Neuronal stem cell (in vitro differentiated cells): ENCODE data around the gene NUP93.
A peak's percentile ranks its signal among the peaks of the same experiment; 100 is the strongest.

Source experiments
- DNase-seq: peaks from one replicate; pipeline ENCODE4 v3.0.0-alpha.2; 2013; ENCODE audit warnings: low spot score
- H2AFZ ChIP-seq: one replicate; pipeline ENCODE4 v1.6.1; 2013; ENCODE audit warnings: mild to moderate bottlenecking, low read length, inconsistent platforms
- H2AK5ac ChIP-seq: 2 replicates; pipeline ENCODE4 v1.6.1; 2013; ENCODE audit warnings: low read depth, mild to moderate bottlenecking, inconsistent platforms, low read length, moderate library complexity, mixed read lengths
- H2BK120ac ChIP-seq: 2 replicates; pipeline ENCODE4 v1.6.1; 2013; ENCODE audit warnings: low read depth, mild to moderate bottlenecking, inconsistent platforms, low read length, moderate library complexity, mixed read lengths
- H2BK12ac ChIP-seq: one replicate; pipeline ENCODE4 v1.6.1; 2013; ENCODE audit warnings: low read length, inconsistent platforms
- H2BK15ac ChIP-seq: 2 replicates; pipeline ENCODE4 v1.6.1; 2013; ENCODE audit warnings: mild to moderate bottlenecking, low read length, inconsistent platforms, mixed read lengths
- H2BK5ac ChIP-seq: one replicate; pipeline ENCODE4 v1.6.1; 2013; ENCODE audit warnings: inconsistent platforms, mild to moderate bottlenecking, low read length, moderate library complexity
- H3K14ac ChIP-seq: one replicate; pipeline ENCODE4 v1.6.1; 2013; ENCODE audit warnings: low read length, inconsistent platforms
- H3K18ac ChIP-seq: 2 replicates; pipeline ENCODE4 v1.6.1; 2013; ENCODE audit warnings: low read length, inconsistent platforms
- H3K23ac ChIP-seq: 2 replicates; pipeline ENCODE4 v1.6.1; 2013; ENCODE audit warnings: low read depth, mild to moderate bottlenecking, mixed read lengths, low read length, inconsistent platforms; ENCODE audit not compliant: poor library complexity
- H3K27ac ChIP-seq: replicated peaks from 3 replicates; pipeline ENCODE4 v1.5.1; 2013; ENCODE audit warnings: low read length, inconsistent platforms
- H3K27me3 ChIP-seq, 3 experiments: 2 replicates each; pipeline ENCODE4 v1.6.1; 2013; ENCODE audit warnings: low read length in 3 of 3, mild to moderate bottlenecking in 2 of 3, inconsistent platforms in 1 of 3, low read depth in 1 of 3, mixed read lengths in 1 of 3, moderate library complexity in 1 of 3; ENCODE audit not compliant: control insufficient read depth in 3 of 3, insufficient read depth in 3 of 3
- H3K36me3 ChIP-seq, 2 donors: replicated peaks in 1 of 2; 2 replicates each; pipeline ENCODE4 v1.6.1; 2013; ENCODE audit warnings: low read length in 2 of 2; ENCODE audit not compliant: control insufficient read depth in 2 of 2, insufficient read depth in 2 of 2
- H3K4ac ChIP-seq: 2 replicates; pipeline ENCODE4 v1.6.1; 2013; ENCODE audit warnings: inconsistent platforms, mild to moderate bottlenecking, low read length, moderate library complexity
- H3K4me1 ChIP-seq, 2 donors: 1 replicate in 1 of 2; 2 replicates in 1 of 2; pipeline ENCODE4 v1.6.1; 2013; ENCODE audit warnings: low read length in 2 of 2, low read depth in 1 of 2; ENCODE audit not compliant: control insufficient read depth in 2 of 2, insufficient read depth in 1 of 2
- H3K4me2 ChIP-seq: one replicate; pipeline ENCODE4 v1.6.1; 2013; ENCODE audit warnings: mild to moderate bottlenecking, low read length, inconsistent platforms; ENCODE audit not compliant: insufficient read depth, poor library complexity, severe bottlenecking
- H3K4me3 ChIP-seq, 2 donors: 2 replicates each; pipeline ENCODE4 v1.5.1; 2013; ENCODE audit warnings: low read length in 2 of 2, mild to moderate bottlenecking in 2 of 2, inconsistent platforms in 1 of 2, moderate library complexity in 1 of 2
- H3K79me1 ChIP-seq: one replicate; pipeline ENCODE4 v1.6.1; 2013; ENCODE audit warnings: low read depth, mild to moderate bottlenecking, inconsistent platforms, low read length, moderate library complexity
- H3K9ac ChIP-seq: one replicate; pipeline ENCODE4 v1.6.1; 2013; ENCODE audit warnings: mild to moderate bottlenecking, low read depth, low read length, inconsistent platforms; ENCODE audit not compliant: poor library complexity
- H3K9me3 ChIP-seq, 2 donors: replicated peaks in 1 of 2; 2 replicates each; pipeline versions ENCODE3 to v1.6.1; 2013; ENCODE audit warnings: low read length in 2 of 2, mild to moderate bottlenecking in 2 of 2, inconsistent platforms in 1 of 2, low read depth in 1 of 2, mixed read lengths in 1 of 2, moderate library complexity in 1 of 2; ENCODE audit not compliant: control insufficient read depth in 2 of 2, insufficient read depth in 1 of 2
- H4K8ac ChIP-seq: one replicate; pipeline ENCODE4 v1.6.1; 2013; ENCODE audit warnings: low read depth, mild to moderate bottlenecking, inconsistent platforms, low read length, moderate library complexity
- H4K91ac ChIP-seq: one replicate; pipeline ENCODE4 v1.6.1; 2013; ENCODE audit warnings: low read length, low read depth, mild to moderate bottlenecking, inconsistent platforms; ENCODE audit not compliant: poor library complexity
- WGBS, 2 donors: extraction: QIAGEN DNeasy Blood & Tissue Kit; methylation state at CpG; one replicate each; pipeline ENCODE4 v1.1.7; 2013; ENCODE audit warnings: missing lambda C conversion rate in 2 of 2, mixed read lengths in 1 of 2; ENCODE audit not compliant: insufficient read length in 2 of 2, insufficient replicate concordance in 1 of 2; ENCODE audit errors: extremely low coverage in 2 of 2; 5-methylcytosine and 5-hydroxymethylcytosine counted together

NUP93 gene

DNA sequence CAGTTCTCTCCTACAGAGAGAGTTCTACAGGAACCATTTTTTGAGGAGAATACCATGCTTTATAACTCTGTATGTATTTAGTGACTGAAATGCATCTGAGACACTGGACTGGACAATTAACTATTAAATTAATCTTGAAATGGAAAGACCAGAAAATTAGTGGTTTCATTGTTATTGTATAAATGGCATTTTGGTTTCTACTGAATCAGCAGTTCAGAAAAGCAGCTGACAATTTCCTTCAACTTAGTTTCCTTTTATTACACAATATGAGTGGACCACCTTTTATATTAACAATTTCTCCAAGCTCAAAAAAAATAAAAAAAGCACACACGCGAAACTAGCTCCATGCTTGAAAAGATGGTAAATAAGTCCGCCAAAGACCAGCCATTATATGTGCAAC lies 69.0 kb downstream of the NUP93 start:
- no peak overlapping the region for H3K4ac ChIP-seq
- no peak overlapping the region for H3K27ac ChIP-seq
- H2BK15ac ChIP-seq, result no peak overlapping the region
- H3K36me3 ChIP-seq, result peaks cover 0 to under 1% of the 10 kb centered on the region in 2 donors
- H3K23ac ChIP-seq, result no peak overlapping the region
- no peak overlapping the region for H3K14ac ChIP-seq
- H2BK5ac ChIP-seq, result no peak overlapping the region
- no peaks in the 10 kb centered on the region for H3K27me3 ChIP-seq
- no peak overlapping the region for H4K8ac ChIP-seq
- no peak for DNase-seq
- no peak overlapping the region for H3K4me2 ChIP-seq
- no CpG with 5 or more reads among the region's 3 CpGs for WGBS, 2 donors
- no peak overlapping the region for H2BK120ac ChIP-seq
- H3K4me3 ChIP-seq, result no peak overlapping the region
- H3K4me1 ChIP-seq, result peaks cover 0 to 14% of the 10 kb centered on the region in 2 donors
- H3K18ac ChIP-seq, result no peak overlapping the region
- H2AK5ac ChIP-seq, result no peak overlapping the region
- no peak overlapping the region for H2AFZ ChIP-seq
- H3K79me1 ChIP-seq, result no peaks in the 10 kb centered on the region
- H3K9ac ChIP-seq, result no peak overlapping the region
- no peaks in the 10 kb centered on the region for H3K9me3 ChIP-seq
- H2BK12ac ChIP-seq, result no peak overlapping the region
- H4K91ac ChIP-seq, result no peak overlapping the region

DNA sequence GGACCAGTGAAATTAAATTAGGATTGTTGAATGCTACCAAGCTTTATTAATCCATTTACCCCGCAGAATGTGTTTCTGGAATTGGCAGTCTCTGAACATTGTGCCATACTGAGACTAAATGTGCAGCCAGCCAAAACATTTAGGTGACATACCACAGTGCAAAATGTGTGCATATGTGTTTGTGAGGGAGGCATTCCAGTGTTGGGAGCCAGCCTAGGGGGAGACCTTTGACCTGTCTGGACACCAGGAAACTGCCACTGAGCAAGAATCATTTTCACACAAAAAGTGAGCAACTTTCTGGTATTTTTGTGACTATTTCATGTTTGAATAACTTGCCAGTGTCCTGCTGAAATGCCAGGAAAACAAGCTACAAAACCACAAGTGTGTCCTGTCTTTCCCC lies 70.4 kb downstream of the NUP93 start:
- Histone ChIP-seq H2BK15ac (no peak overlapping the region), H2BK120ac (no peak overlapping the region), H3K4me3 (no peak overlapping the region), H2AFZ (no peak overlapping the region), H3K27ac (no peak overlapping the region), H3K4me1 (peaks cover 0 to 11% of the 10 kb centered on the region in 2 donors), H3K9ac (no peak overlapping the region), H3K14ac (no peak overlapping the region), H3K79me1 (no peaks in the 10 kb centered on the region), H3K27me3 (no peaks in the 10 kb centered on the region), H3K4ac (no peak overlapping the region), H4K91ac (no peak overlapping the region), H3K23ac (no peak overlapping the region), H2BK12ac (no peak overlapping the region), H3K18ac (no peak overlapping the region), H3K4me2 (no peak overlapping the region), H3K9me3 (no peaks in the 10 kb centered on the region), H4K8ac (no peak overlapping the region), H2AK5ac (no peak overlapping the region), H3K36me3 (peaks cover 3 to 6% of the 10 kb centered on the region in 2 donors), H2BK5ac (no peak overlapping the region)
- no CpG with 5 or more reads among the region's 1 CpG for WGBS, 2 donors
- DNase-seq, result no peak

- H3K14ac ChIP-seq, result no peak overlapping the region
- H3K4ac ChIP-seq, result no peak overlapping the region
- H3K27ac ChIP-seq, result no peak overlapping the region
- H2BK15ac ChIP-seq, result no peak overlapping the region
- H2BK120ac ChIP-seq, result no peak overlapping the region
- H2BK5ac ChIP-seq, result no peak overlapping the region
- H3K79me1 ChIP-seq, result no peaks in the 10 kb centered on the region
- DNase-seq, result peak; percentile 47
- H2BK12ac ChIP-seq, result no peak overlapping the region
- H3K9me3 ChIP-seq, result no peaks in the 10 kb centered on the region
- no peak overlapping the region for H4K8ac ChIP-seq
- H3K27me3 ChIP-seq, result no peaks in the 10 kb centered on the region
- no peak overlapping the region for H3K18ac ChIP-seq
- no peak overlapping the region for H2AK5ac ChIP-seq
- H3K23ac ChIP-seq, result no peak overlapping the region
- H3K4me2 ChIP-seq, result no peak overlapping the region
- H4K91ac ChIP-seq, result no peak overlapping the region
- H3K36me3 ChIP-seq, result peaks cover 4 to 20% of the 10 kb centered on the region in 2 donors
- H3K4me3 ChIP-seq, result no peak overlapping the region
- no peak overlapping the region for H2AFZ ChIP-seq
- WGBS, 2 donors, result no CpG with 5 or more reads among the region's 3 CpGs
- peaks cover 0 to 11% of the 10 kb centered on the region in 2 donors for H3K4me1 ChIP-seq
- no peak overlapping the region for H3K9ac ChIP-seq
These were observed 71.8 kb downstream of the NUP93 start for GRCh38 chr16:56801762-56802161.

- WGBS, 2 donors, result no CpG with 5 or more reads among the region's 3 CpGs
- Histone ChIP-seq H4K8ac (no peak overlapping the region), H3K14ac (no peak overlapping the region), H2BK12ac (no peak overlapping the region), H3K9me3 (no peaks in the 10 kb centered on the region), H4K91ac (no peak overlapping the region), H3K4me2 (no peak overlapping the region), H2AFZ (no peak overlapping the region), H3K4me1 (no peaks in the 10 kb centered on the region), H2BK15ac (no peak overlapping the region), H3K23ac (no peak overlapping the region), H2BK120ac (no peak overlapping the region), H3K27ac (no peak overlapping the region), H3K4ac (no peak overlapping the region), H3K9ac (no peak overlapping the region), H3K18ac (no peak overlapping the region), H2BK5ac (no peak overlapping the region), H3K27me3 (no peaks in the 10 kb centered on the region), H3K4me3 (no peak overlapping the region), H3K36me3 (peaks cover 7 to 38% of the 10 kb centered on the region in 2 donors), H2AK5ac (no peak overlapping the region), H3K79me1 (no peaks in the 10 kb centered on the region)
- no peak for DNase-seq
These were observed 77.2 kb downstream of the NUP93 start for GRCh38 chr16:56807011-56807675.
